NCI-H2081 (cell line): ENCODE results near the gene XPR1.
A peak's percentile ranks its signal among the peaks of the same experiment; 100 is the strongest.

Experiments
- DNase-seq, 2 experiments: peaks; one replicate each; lab custom pipeline; 2025; lab: John Stamatoyannopoulos, UW

The XPR1 gene

DNA sequence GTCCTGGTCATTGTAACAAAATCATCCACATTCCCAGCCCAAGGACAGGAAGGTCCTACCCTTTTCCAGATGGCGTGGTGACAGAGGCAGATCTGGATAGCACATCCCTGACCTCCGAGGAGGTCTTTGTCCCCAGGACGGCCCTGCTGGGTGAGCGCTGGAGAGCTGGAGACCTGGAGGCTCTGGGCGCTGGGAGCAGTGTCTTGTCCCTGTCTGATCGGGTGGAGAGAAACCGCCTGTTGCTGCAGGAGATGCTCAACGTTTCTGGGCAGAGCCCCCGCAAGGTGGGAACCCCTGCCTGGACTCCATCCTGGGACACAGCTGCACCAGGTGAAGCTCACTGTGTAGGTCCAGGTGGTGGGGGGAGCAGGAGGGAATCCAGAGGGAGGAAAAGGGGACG lies 284.9 kb downstream of the XPR1 start:
- DNase-seq, result no peak

GRCh38 chr1:180917306-180918065 lies 285.7 kb downstream of the XPR1 start:
- DNase-seq, result no peak

GRCh38 chr1:180918519-180918918 lies 286.7 kb downstream of the XPR1 start:
- DNase-seq, result no peak

DNA sequence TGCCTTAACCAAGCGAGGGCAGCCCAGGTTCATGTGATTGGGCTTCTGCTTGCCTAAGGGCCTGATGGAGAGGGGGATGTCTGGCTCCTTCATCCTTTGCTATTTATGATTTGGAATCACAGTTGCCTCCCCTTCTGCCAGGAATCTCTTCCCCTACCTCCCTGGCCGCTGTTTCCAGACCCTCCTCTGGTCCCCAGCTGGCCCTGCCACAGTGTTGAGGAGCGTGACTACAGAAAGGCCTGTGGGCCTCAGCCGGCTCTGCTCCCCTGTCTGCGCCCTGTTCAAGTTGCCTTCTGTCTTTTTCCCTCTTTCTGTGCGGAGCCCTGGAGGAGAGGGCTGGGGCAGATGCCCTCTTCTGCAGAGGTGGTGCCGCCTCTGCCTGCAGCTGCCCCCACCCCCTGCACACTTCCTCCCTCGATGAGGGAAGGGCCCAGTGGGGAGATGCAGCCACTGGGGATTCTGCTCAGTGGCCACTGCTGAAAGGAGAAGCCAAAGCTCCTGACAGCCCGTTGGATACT lies 287.4 kb downstream of the XPR1 start:
- DNase-seq, result no peak

DNA sequence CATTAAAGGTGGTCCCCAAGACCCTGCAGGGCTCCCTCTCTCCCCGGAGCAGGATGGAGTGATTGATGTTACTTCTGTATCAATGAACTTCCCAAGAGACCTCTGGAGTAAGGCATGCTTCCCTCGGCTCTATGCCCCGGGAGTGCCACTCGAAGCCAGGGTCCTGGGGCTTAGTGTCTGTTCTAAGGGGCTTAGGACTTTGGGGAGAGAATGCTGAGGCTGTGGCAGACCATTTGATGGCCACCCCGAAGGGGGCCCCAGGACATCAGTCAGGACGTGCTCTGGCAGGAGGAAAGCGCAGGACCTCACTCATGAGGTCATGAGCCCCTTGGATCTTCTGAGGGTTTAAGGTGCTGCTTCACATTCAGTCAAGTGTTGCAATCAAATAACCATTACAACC lies 288.4 kb downstream of the XPR1 start:
- no peak for DNase-seq

GRCh38 chr1:180920702-180921101 lies 288.9 kb downstream of the XPR1 start:
- no peak for DNase-seq

GRCh38 chr1:180921386-180921785 lies 289.6 kb downstream of the XPR1 start:
- no peak for DNase-seq

DNA sequence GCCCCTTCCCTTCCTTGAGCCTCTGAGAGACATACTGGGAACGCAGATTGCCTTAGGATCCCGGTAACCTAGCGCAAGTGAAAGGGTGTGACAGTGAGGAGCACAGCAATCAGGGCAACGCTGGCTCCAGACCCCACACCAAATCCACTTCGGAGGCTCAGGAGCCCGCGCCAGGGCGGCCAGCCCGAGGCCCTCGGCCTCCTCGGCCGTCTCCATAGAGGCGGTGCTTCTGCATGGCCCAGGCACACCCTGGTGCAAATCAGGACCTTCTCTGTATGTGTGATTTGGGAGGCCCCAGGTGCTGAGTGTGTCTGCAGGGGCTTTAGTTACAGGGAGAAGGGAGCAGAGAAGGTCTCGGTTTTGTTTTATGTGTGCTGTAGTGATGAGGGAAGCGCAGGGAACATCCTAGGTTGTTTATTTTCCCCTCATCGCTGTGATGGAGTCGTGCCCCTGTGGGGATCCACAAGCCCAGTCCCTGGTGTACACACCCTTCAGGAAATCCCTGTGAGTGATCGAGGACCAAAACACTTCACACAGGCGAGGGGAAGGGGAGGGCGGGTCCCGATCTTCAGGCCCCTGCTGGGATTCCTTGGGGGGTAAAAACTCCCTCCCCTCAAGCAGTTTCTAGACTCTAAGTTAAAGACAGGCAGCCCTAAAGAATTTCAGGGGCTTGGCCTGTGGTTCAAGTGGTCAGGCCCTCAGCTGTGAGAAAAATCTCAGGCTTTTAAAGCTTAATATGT lies 290.2 kb downstream of the XPR1 start:
- DNase-seq, result no peak

GRCh38 chr1:180922631-180923015 lies 290.8 kb downstream of the XPR1 start:
- no peak for DNase-seq

GRCh38 chr1:180923021-180923841 lies 291.4 kb downstream of the XPR1 start:
- DNase-seq, result peak in 1 of 2 experiments; percentile 28

DNA sequence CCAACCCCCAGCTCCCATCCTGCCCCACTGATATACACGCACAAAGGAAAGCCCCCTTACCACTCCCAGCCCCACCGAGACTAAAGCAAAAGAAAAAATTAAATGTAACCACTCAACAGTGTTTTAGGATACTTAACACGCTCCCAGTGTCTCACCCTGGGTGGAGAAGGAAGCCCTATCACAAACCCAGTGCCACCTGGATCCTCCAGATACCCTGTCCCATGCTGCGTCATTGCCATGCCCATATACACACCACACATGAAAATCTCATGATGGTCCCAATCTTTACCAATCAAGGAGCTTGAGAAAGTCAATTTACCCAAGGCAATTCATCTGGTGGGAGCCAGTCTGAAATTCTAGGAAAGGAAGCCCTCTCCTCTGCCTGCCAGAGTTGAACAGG lies 292.1 kb downstream of the XPR1 start:
- DNase-seq, result no peak

- no peak for DNase-seq
Measured at GRCh38 chr1:180924939-180925338, 293.1 kb downstream of the XPR1 start.

GRCh38 chr1:180925471-180926051 lies 293.7 kb downstream of the XPR1 start:
- DNase-seq, result no peak

DNA sequence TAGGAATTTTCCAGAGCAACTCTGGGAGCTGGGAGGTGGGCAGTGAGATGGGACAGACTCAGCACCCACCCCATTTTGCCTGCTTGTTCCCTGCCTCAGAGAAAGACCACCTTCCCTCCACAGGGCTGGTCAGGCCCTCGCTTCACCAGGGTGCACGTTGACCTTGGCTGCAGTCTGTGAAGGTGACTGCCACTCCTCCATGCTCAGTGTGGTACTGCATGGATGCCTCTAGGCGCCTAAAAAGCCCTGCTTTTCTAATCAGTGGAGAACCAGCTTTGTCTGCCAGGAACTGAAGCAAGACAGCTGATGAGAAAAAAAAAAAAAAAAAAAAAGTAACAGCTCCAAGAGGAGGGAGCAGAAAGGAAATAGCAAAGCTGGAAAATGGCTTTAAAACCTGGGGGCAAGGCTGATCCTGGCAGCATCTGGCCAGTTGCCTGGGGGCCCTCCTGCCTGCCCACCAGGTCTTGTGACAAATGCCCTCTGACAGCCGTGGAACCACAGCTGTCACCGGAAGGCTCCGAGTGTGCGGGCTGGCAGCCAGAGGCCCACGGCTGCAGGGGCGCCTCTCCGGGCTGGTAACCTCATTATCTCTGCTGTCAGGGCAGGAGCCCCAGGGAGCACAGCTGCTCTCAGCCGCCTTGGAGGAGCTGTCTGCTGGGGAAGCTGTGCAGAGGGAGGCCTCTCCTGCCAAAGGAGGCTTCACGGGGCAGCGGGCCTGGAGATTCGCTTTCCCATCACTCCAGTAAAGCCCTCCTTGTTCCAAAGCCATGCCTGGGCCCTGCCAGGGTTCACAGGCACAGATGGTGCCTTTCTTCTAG lies 294.6 kb downstream of the XPR1 start:
- DNase-seq, result peak; percentile 93 to 97

DNA sequence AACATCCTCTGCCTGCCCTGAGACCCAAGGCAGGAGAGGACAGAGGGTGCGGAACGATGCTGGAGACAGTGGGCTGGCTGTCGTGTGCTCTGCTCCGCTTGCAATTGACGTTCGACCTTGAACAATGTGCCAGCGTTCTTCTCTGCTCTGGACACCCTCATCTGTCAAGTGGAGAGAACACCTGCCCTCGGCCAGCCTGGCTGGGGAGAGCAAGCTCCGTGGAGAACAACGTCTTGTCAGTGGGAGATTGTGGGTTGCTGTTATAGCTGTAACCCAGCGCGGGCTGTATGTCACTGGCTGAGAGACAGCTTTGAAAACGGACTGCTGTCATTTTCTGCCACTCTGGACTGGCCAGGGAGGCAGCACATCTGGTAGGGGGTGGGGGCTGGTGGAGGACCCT lies 295.5 kb downstream of the XPR1 start:
- peak; percentile 23 to 55 for DNase-seq

- peak; percentile 59 to 78 for DNase-seq
Measured at GRCh38 chr1:180927841-180928240, 296.0 kb downstream of the XPR1 start.

DNA sequence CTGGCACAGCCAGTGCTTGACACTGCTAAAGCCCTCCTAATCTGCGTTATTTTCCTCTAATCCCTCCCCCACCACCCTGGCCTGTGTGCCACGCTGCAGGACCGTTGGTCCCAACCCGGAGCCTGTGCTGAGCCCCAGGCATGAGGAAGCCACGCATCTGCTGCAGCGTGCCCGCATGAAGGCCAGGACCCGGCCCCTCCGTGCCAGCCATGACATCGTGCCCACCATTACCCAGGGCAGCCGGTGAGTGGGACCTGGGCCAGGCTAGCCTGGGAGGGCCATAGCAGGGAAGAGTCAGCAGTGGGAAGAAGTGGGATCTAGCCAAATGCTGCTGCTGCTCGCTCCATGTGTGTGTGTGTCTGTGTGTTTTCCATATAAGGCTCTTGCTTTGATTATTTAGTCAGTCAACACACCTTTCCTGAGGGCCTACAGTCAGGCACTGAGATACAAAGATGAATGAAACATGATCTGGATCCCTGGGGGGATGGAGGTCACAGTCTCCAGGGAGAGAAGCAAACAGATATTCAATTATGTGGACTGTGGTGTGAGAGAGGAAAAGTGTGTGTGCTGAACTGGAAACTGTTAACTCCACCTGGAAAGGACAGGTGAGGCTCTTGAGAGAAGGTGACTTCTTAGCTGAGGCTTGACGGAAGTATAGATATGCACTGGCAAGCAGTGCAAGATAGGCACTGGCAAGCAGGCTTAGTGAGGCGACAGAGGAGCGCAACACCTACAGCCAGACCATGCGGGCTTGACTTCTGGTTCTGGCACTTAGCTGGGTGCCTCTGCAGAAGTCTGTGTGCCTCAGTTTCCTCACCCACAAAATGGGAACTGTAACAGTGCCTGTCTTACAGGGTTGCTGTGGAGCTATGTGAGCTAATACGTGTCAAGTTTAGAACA lies 296.8 kb downstream of the XPR1 start:
- DNase-seq, result peak; percentile 51 to 80

DNA sequence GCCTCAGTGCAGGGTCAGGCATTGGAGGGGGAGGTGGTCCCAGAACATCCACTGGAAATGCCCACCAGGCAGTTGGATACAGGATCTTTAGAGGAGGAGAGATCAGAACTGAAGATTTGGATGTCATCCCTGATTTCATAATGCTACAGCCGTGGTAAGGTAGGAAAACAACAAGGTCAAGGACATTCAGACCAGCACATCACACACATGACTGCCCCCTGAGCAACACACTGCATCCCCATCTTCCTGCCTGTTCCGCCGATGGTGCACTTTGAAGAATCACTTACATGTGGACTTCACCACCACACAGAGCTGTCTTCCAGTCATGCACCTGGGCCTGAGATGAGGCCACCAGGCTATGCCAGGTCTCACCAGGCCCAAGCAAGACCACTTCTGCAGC lies 297.6 kb downstream of the XPR1 start:
- DNase-seq, result no peak

GRCh38 chr1:180930687-180931086 lies 298.9 kb downstream of the XPR1 start:
- DNase-seq, result peak; percentile 51 to 80

DNA sequence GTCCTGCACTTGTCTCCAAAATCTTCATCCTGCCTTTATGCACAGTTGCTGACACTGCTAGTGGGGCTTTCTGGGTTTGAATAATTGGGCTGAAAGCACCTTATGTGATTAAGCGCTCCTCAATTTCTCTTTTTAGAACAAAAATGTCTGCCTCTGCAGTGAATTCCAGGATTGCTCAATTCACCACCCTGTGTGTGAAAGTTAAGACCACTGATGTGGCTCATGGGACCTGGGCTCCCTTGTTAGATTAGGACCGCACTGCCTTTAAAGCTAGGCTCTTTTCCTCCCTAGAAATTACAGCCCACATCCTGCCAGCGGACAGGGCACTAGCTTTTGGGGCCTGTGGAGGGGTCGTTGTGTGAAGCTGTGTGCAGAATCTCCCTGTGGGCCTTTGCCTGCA lies 299.7 kb downstream of the XPR1 start:
- no peak for DNase-seq
